GM23338 (cell line): Measurements from ENCODE around the gene GABARAP.

Experiments used
- CREB1 ChIP-seq: fragments of 250-450 bp; sonication (Bioruptor Pico); IDR thresholded peaks from 2 replicates; pipeline ENCODE4 v1.5.0; 2020; ENCODE audit warnings: low read depth, mild to moderate bottlenecking, moderate library complexity
- EZH2 ChIP-seq: fragments of 200-600 bp; sonication (generic); IDR thresholded peaks from one replicate; pipeline ENCODE4 v1.8.0; 2017; ENCODE audit warnings: antibody characterized with exemption, mild to moderate bottlenecking, low read depth; ENCODE audit not compliant: unreplicated experiment
- EZH2phosphoT487 ChIP-seq: fragments of 200-600 bp; sonication (generic); IDR thresholded peaks from one replicate; pipeline ENCODE4 v1.8.1; 2018; ENCODE audit warnings: antibody characterized with exemption; ENCODE audit not compliant: unreplicated experiment
- JUNB ChIP-seq: IDR thresholded peaks from one replicate; pipeline ENCODE4 v1.6.1; 2016; ENCODE audit warnings: antibody characterized with exemption; ENCODE audit not compliant: unreplicated experiment
- NANOG ChIP-seq: IDR thresholded peaks from 2 replicates; pipeline ENCODE4 v1.6.1; 2016; ENCODE audit warnings: antibody characterized with exemption, borderline replicate concordance
- POLR2AphosphoS5 ChIP-seq: IDR thresholded peaks from 2 replicates; pipeline ENCODE4 v1.6.1; 2016; ENCODE audit warnings: antibody characterized with exemption, low read depth
- STAT1 ChIP-seq: IDR thresholded peaks from one replicate; pipeline ENCODE4 v1.6.1; 2016; ENCODE audit warnings: antibody characterized with exemption; ENCODE audit not compliant: unreplicated experiment
- ZNF114 ChIP-seq: fragments of 250-450 bp; sonication (Bioruptor Pico); IDR thresholded peaks from 2 replicates; pipeline ENCODE4 v1.5.0; 2020; ENCODE audit warnings: mild to moderate bottlenecking, moderate library complexity
- ZNF331 ChIP-seq: fragments of 250-450 bp; sonication (Bioruptor Pico); IDR thresholded peaks from 2 replicates; pipeline ENCODE4 v1.5.0; 2020; ENCODE audit warnings: low read depth, mild to moderate bottlenecking, moderate library complexity
- TF ChIP-seq, protein P1 (sequence below), 2 experiments: fragments of 200-600 bp in 1 of 2; sonication (generic) in 1 of 2; conservative IDR thresholded peaks; 2 replicates each; pipeline versions ENCODE4 v1.5.1 to v1.6.1; 2016 to 2017; ENCODE audit warnings: antibody characterized with exemption in 2 of 2, low read depth in 2 of 2, mild to moderate bottlenecking in 2 of 2, moderate library complexity in 1 of 2
- TF ChIP-seq, protein P2 (sequence below): IDR thresholded peaks from 2 replicates; pipeline ENCODE4 v1.6.1; 2016; ENCODE audit warnings: antibody characterized with exemption
- TF ChIP-seq, protein P3 (sequence below): IDR thresholded peaks from one replicate; pipeline ENCODE4 v1.6.1; 2018; ENCODE audit warnings: antibody characterized with exemption; ENCODE audit not compliant: unreplicated experiment
- TF ChIP-seq, protein P4 (sequence below): fragments of 250-450 bp; sonication (Bioruptor Pico); IDR thresholded peaks from 2 replicates; pipeline ENCODE4 v1.5.0; 2020; ENCODE audit warnings: mild to moderate bottlenecking, moderate library complexity

DNA sequence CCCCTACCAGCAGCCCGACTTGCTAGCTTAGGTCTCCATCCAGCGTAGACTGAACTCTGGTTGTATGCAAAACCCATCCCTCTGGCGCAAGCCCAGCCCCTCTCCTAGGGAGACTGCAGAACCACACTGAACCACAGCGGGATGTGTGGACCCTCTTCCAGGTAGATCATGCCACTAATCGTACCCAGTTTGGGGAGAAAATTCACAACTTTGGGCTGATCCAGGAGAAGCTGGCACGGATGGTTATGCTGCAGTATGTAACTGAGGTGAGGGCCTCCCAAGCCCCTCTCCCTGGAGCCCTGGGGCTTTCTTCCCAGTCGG is 19.3 kb downstream of the GABARAP start:
- TF ChIP-seq, protein P1, sequence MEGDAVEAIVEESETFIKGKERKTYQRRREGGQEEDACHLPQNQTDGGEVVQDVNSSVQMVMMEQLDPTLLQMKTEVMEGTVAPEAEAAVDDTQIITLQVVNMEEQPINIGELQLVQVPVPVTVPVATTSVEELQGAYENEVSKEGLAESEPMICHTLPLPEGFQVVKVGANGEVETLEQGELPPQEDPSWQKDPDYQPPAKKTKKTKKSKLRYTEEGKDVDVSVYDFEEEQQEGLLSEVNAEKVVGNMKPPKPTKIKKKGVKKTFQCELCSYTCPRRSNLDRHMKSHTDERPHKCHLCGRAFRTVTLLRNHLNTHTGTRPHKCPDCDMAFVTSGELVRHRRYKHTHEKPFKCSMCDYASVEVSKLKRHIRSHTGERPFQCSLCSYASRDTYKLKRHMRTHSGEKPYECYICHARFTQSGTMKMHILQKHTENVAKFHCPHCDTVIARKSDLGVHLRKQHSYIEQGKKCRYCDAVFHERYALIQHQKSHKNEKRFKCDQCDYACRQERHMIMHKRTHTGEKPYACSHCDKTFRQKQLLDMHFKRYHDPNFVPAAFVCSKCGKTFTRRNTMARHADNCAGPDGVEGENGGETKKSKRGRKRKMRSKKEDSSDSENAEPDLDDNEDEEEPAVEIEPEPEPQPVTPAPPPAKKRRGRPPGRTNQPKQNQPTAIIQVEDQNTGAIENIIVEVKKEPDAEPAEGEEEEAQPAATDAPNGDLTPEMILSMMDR (conservative IDR thresholded peaks at IDR 0.05; ENCODE audit: low read depth in 2 of 2) = no peak
- TF ChIP-seq EZH2 (no peak), EZH2phosphoT487 (no peak), POLR2AphosphoS5 (no peak), JUNB (no peak), STAT1 (no peak), ZNF114 (CRISPR knock-in tag) (no peak), CREB1 (no peak), ZNF331 (no peak), NANOG (no peak)
- TF ChIP-seq, protein P2, sequence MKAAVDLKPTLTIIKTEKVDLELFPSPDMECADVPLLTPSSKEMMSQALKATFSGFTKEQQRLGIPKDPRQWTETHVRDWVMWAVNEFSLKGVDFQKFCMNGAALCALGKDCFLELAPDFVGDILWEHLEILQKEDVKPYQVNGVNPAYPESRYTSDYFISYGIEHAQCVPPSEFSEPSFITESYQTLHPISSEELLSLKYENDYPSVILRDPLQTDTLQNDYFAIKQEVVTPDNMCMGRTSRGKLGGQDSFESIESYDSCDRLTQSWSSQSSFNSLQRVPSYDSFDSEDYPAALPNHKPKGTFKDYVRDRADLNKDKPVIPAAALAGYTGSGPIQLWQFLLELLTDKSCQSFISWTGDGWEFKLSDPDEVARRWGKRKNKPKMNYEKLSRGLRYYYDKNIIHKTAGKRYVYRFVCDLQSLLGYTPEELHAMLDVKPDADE = no peak
- TF ChIP-seq, protein P3, sequence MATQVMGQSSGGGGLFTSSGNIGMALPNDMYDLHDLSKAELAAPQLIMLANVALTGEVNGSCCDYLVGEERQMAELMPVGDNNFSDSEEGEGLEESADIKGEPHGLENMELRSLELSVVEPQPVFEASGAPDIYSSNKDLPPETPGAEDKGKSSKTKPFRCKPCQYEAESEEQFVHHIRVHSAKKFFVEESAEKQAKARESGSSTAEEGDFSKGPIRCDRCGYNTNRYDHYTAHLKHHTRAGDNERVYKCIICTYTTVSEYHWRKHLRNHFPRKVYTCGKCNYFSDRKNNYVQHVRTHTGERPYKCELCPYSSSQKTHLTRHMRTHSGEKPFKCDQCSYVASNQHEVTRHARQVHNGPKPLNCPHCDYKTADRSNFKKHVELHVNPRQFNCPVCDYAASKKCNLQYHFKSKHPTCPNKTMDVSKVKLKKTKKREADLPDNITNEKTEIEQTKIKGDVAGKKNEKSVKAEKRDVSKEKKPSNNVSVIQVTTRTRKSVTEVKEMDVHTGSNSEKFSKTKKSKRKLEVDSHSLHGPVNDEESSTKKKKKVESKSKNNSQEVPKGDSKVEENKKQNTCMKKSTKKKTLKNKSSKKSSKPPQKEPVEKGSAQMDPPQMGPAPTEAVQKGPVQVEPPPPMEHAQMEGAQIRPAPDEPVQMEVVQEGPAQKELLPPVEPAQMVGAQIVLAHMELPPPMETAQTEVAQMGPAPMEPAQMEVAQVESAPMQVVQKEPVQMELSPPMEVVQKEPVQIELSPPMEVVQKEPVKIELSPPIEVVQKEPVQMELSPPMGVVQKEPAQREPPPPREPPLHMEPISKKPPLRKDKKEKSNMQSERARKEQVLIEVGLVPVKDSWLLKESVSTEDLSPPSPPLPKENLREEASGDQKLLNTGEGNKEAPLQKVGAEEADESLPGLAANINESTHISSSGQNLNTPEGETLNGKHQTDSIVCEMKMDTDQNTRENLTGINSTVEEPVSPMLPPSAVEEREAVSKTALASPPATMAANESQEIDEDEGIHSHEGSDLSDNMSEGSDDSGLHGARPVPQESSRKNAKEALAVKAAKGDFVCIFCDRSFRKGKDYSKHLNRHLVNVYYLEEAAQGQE = no peak
- TF ChIP-seq, protein P4, sequence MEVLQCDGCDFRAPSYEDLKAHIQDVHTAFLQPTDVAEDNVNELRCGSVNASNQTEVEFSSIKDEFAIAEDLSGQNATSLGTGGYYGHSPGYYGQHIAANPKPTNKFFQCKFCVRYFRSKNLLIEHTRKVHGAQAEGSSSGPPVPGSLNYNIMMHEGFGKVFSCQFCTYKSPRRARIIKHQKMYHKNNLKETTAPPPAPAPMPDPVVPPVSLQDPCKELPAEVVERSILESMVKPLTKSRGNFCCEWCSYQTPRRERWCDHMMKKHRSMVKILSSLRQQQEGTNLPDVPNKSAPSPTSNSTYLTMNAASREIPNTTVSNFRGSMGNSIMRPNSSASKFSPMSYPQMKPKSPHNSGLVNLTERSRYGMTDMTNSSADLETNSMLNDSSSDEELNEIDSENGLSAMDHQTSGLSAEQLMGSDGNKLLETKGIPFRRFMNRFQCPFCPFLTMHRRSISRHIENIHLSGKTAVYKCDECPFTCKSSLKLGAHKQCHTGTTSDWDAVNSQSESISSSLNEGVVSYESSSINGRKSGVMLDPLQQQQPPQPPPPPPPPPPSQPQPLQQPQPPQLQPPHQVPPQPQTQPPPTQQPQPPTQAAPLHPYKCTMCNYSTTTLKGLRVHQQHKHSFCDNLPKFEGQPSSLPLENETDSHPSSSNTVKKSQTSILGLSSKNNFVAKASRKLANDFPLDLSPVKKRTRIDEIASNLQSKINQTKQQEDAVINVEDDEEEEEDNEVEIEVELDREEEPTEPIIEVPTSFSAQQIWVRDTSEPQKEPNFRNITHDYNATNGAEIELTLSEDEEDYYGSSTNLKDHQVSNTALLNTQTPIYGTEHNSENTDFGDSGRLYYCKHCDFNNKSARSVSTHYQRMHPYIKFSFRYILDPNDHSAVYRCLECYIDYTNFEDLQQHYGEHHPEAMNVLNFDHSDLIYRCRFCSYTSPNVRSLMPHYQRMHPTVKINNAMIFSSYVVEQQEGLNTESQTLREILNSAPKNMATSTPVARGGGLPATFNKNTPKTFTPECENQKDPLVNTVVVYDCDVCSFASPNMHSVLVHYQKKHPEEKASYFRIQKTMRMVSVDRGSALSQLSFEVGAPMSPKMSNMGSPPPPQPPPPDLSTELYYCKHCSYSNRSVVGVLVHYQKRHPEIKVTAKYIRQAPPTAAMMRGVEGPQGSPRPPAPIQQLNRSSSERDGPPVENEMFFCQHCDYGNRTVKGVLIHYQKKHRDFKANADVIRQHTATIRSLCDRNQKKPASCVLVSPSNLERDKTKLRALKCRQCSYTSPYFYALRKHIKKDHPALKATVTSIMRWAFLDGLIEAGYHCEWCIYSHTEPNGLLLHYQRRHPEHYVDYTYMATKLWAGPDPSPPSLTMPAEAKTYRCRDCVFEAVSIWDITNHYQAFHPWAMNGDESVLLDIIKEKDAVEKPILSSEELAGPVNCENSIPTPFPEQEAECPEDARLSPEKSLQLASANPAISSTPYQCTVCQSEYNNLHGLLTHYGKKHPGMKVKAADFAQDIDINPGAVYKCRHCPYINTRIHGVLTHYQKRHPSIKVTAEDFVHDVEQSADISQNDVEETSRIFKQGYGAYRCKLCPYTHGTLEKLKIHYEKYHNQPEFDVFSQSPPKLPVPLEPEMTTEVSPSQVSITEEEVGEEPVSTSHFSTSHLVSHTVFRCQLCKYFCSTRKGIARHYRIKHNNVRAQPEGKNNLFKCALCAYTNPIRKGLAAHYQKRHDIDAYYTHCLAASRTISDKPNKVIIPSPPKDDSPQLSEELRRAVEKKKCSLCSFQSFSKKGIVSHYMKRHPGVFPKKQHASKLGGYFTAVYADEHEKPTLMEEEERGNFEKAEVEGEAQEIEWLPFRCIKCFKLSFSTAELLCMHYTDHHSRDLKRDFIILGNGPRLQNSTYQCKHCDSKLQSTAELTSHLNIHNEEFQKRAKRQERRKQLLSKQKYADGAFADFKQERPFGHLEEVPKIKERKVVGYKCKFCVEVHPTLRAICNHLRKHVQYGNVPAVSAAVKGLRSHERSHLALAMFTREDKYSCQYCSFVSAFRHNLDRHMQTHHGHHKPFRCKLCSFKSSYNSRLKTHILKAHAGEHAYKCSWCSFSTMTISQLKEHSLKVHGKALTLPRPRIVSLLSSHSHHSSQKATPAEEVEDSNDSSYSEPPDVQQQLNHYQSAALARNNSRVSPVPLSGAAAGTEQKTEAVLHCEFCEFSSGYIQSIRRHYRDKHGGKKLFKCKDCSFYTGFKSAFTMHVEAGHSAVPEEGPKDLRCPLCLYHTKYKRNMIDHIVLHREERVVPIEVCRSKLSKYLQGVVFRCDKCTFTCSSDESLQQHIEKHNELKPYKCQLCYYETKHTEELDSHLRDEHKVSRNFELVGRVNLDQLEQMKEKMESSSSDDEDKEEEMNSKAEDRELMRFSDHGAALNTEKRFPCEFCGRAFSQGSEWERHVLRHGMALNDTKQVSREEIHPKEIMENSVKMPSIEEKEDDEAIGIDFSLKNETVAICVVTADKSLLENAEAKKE = no peak
